Fibroblast of the aortic adventitia (primary cell): ENCODE data around the gene GHRHR. TPM values are rescaled to one million over a fixed set of nuclear protein-coding genes. Genes with fewer than 3 reads are reported as not detected.

Experiments used
- DNase-seq: peaks from one replicate; pipeline ENCODE4 v3.0.0-alpha.2; 2010; ENCODE audit warnings: low read depth
- H3K4me3 ChIP-seq: 2 replicates; pipeline ENCODE4 v1.5.1; 2011; ENCODE audit warnings: low read depth, mild to moderate bottlenecking, control low read depth, low read length, moderate library complexity
- total RNA-seq: library from RNA; depleted of rRNA; stranded (reverse); fragments of >200 nt; gene quantifications from 2 replicates; pipeline ENCODE4 v1.2.3, GENCODE V29; 2012; ENCODE audit warnings: low replicate concordance
- TF ChIP-seq, protein P1 (sequence below): IDR thresholded peaks from 2 replicates; pipeline ENCODE4 v1.5.1; 2011; ENCODE audit warnings: mild to moderate bottlenecking, low read length, control low read depth, inconsistent platforms; ENCODE audit not compliant: insufficient read depth

The GHRHR gene
- total RNA-seq, 1 donor: not detected

DNA sequence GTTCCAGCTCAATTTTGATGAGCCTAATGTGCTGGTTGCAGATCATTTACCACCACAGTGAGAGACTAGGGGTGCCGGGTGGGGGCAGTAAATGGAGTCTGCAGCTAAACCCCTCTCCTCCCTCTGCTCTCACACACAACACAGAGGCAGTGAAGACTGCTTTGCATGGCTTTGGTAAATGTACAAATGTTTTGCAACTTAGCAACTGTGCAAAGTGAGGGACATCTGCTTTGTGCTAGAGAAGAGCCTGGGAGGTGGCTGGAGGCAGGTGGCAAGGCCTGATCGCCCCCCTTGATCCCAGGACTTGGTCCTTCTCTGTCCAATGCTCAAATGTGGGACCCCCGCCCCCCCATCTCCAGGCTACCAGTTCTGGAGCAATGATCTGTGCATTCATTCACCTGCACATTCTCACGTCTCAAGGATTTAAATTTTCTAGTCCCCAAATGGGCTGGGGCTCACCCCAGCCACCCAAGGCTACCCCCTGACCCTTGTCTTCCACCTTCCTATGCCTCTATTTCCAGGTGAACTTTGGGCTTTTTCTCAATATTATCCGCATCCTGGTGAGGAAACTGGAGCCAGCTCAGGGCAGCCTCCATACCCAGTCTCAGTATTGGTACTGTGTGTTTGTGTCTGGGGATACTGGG lies 11.6 kb downstream of the GHRHR start:
- TF ChIP-seq, protein P1, sequence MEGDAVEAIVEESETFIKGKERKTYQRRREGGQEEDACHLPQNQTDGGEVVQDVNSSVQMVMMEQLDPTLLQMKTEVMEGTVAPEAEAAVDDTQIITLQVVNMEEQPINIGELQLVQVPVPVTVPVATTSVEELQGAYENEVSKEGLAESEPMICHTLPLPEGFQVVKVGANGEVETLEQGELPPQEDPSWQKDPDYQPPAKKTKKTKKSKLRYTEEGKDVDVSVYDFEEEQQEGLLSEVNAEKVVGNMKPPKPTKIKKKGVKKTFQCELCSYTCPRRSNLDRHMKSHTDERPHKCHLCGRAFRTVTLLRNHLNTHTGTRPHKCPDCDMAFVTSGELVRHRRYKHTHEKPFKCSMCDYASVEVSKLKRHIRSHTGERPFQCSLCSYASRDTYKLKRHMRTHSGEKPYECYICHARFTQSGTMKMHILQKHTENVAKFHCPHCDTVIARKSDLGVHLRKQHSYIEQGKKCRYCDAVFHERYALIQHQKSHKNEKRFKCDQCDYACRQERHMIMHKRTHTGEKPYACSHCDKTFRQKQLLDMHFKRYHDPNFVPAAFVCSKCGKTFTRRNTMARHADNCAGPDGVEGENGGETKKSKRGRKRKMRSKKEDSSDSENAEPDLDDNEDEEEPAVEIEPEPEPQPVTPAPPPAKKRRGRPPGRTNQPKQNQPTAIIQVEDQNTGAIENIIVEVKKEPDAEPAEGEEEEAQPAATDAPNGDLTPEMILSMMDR: no peak
- H3K4me3 ChIP-seq: no peak overlapping the region
- no peak for DNase-seq

DNA sequence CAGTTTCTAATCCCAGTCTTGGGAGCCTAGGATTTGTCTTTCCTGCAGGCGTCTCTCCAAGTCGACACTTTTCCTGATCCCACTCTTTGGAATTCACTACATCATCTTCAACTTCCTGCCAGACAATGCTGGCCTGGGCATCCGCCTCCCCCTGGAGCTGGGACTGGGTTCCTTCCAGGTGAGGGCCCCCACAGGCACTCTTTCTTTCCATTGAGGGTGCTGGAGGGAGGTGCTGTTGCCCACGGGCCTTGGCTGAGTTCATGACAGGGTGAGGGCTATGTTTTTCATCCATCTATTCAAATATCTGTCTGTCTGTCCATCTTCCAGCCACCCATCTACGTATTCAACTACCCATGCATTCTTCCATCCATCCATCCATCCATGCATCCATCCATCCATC lies 12.6 kb downstream of the GHRHR start:
- no peak for DNase-seq
- TF ChIP-seq, protein P1: no peak

DNA sequence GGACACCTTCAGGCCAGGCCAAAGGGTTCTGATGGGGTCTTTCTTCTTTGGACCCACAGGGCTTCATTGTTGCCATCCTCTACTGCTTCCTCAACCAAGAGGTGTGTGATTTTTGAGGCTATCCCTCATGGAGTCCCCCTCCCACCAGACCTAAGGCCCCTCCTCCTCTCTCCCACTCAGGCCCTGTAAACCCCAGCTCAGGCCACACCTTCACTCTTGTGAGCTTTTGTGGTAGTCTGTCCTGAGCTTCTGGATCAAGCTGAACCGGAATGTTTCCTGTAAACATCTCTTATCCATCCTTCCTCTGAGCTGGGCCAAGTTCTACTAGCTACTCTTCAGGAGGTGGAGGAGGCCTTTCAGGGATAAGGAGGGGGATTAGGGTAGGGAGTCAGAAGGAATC lies 13.5 kb downstream of the GHRHR start:
- TF ChIP-seq, protein P1: no peak
- no peak overlapping the region for H3K4me3 ChIP-seq
- DNase-seq: no peak

More for the DNA sequence above, 12.6 kb downstream of the GHRHR start:
- H3K4me3 ChIP-seq: no peak overlapping the region

DNA sequence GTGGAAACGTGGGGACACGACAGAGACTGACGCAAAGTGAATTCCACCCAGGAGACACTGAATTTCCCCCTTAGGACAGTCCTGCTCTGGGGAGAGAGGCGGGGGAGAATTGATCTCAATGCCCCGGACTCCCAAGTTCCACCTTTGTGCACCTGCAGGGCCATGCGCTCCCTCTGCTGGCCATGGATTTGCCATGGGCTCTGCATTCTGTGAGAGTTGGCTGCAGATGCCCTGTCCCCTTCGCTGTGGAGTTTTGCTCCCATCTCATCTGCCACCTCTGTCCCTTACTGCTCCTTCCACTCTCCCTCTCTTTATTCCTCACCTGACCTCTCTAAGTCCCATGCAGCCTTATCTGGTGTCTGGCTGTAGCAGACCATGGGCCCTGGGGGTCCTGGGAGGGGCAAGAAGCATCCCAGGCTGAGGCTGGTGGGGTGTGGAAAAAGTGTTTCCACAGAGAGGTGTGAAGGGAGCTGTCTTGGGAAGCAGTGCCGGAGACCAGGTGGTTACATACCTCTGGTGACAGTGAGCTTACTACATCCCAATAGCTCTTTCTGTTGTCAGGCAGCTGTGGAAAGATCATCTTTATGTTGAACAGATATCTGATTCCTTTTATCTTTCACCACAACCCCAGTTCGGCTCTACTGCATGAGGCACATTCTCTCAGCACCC lies 14.3 kb downstream of the GHRHR start:
- TF ChIP-seq, protein P1: peak; percentile 55
- DNase-seq: peak; percentile 21
- H3K4me3 ChIP-seq: no peak overlapping the region

DNA sequence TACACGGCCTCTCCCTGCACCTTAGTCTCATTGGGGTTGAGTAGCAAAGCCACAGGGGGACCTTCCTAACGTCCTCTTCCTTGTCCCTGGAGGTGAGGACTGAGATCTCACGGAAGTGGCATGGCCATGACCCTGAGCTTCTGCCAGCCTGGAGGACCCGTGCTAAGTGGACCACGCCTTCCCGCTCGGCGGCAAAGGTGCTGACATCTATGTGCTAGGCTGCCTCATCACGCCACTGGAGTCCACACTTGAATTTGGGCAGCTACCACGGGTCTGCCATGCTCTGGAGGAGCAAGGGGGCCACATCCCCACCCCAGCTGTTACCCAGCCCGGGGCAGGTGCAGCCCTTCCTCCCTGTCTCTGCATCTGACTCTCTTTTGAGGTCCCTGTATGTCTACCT lies 15.3 kb downstream of the GHRHR start:
- TF ChIP-seq, protein P1: no peak
- H3K4me3 ChIP-seq: no peak overlapping the region
- DNase-seq: no peak

DNA sequence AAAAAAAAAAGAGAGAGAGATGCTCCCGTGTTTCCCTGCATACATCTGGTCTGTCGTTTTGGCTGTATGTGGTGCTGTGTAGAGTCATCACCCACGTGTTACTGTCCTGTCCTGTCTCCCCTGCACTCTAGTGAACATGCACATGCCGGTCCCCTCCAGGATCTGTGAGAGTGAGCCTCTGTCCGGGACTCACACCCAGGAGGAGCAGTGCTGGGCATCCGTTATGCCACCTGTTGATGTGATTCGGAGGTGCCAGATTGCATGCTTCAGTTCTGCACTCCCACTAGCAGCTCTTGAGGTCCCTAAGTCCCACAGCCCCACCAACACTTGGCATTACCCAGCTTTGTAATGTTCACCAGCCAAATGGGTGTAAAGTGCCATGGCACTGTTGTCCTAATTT lies 16.4 kb downstream of the GHRHR start:
- DNase-seq: no peak
- TF ChIP-seq, protein P1: no peak
- no peak overlapping the region for H3K4me3 ChIP-seq
